Measurements from ENCODE around the gene TMEM92.
"Not testable (repeated sequence)": the region's sequence is repeated elsewhere in the genome, so short reads cannot be mapped to it uniquely, and the experiment has no call there.

The TMEM92 gene

GRCh38 chr17:50301891-50302584 is 27.8 kb downstream of the TMEM92 start:
- DNase-seq (ENCODE audit: low read depth in 3 of 3), result no peak

GRCh38 chr17:50303051-50303450 is 28.8 kb downstream of the TMEM92 start:
- no peak for DNase-seq (ENCODE audit: low read depth in 3 of 3)

- no peak for DNase-seq (ENCODE audit: low read depth in 3 of 3)
These were observed 29.3 kb downstream of the TMEM92 start for GRCh38 chr17:50303596-50303995.

GRCh38 chr17:50304781-50305404 is 30.6 kb downstream of the TMEM92 start:
- no peak for DNase-seq (ENCODE audit: low read depth in 3 of 3)

- DNase-seq (ENCODE audit: low read depth in 3 of 3), result no peak
These were observed 33.4 kb downstream of the TMEM92 start for GRCh38 chr17:50307654-50308053.

GRCh38 chr17:50308666-50309065 is 34.4 kb downstream of the TMEM92 start:
- no peak for DNase-seq (ENCODE audit: low read depth in 3 of 3)

- no peak for DNase-seq (ENCODE audit: low read depth in 3 of 3)
These were observed 36.3 kb downstream of the TMEM92 start for GRCh38 chr17:50310455-50311111.

GRCh38 chr17:50311112-50311460 is 36.8 kb downstream of the TMEM92 start:
- no peak for DNase-seq (ENCODE audit: low read depth in 3 of 3)

- DNase-seq (ENCODE audit: low read depth in 3 of 3), result no peak
These were observed 37.2 kb downstream of the TMEM92 start for GRCh38 chr17:50311483-50311882.

GRCh38 chr17:50312308-50312707 is 38.0 kb downstream of the TMEM92 start:
- no peak for DNase-seq (ENCODE audit: low read depth in 3 of 3)

- no peak for DNase-seq (ENCODE audit: low read depth in 3 of 3)
These were observed 40.3 kb downstream of the TMEM92 start for GRCh38 chr17:50314456-50315011.

- no peak for DNase-seq (ENCODE audit: low read depth in 3 of 3)
These were observed 41.8 kb downstream of the TMEM92 start for GRCh38 chr17:50316016-50316587.

GRCh38 chr17:50316660-50317059 is 42.4 kb downstream of the TMEM92 start:
- DNase-seq (ENCODE audit: low read depth in 3 of 3), result not testable (repeated sequence)

- no peak for DNase-seq (ENCODE audit: low read depth in 3 of 3)
These were observed 42.9 kb downstream of the TMEM92 start for GRCh38 chr17:50317121-50317520.

GRCh38 chr17:50318501-50319285 is 44.4 kb downstream of the TMEM92 start:
- no peak for DNase-seq (ENCODE audit: low read depth in 3 of 3)

GRCh38 chr17:50319306-50320004 is 45.2 kb downstream of the TMEM92 start:
- no peak for DNase-seq (ENCODE audit: low read depth in 3 of 3)

GRCh38 chr17:50322271-50322670 is 48.0 kb downstream of the TMEM92 start:
- no peak for DNase-seq (ENCODE audit: low read depth in 3 of 3)

- no peak for DNase-seq (ENCODE audit: low read depth in 3 of 3)
These were observed 48.8 kb downstream of the TMEM92 start for GRCh38 chr17:50323060-50323459.

GRCh38 chr17:50325906-50326305 is 51.6 kb downstream of the TMEM92 start:
- no peak for DNase-seq (ENCODE audit: low read depth in 3 of 3)

- DNase-seq (ENCODE audit: low read depth in 3 of 3), result no peak
These were observed 52.6 kb downstream of the TMEM92 start for GRCh38 chr17:50326831-50327364.
